ENCODE measurements around the gene NCKAP5.

The NCKAP5 gene

GRCh38 chr2:133599811-133600210 is 31.5 kb upstream of the NCKAP5 start:
- Histone ChIP-seq H3K4me3 (ENCODE audit: insufficient read depth, low read depth, low read length) (no peak overlapping the region), H3K4me1 (ENCODE audit: control insufficient read depth, insufficient read depth, low read length) (peaks cover 17% of the 10 kb centered on the region), H3K27me3 (ENCODE audit: control insufficient read depth, insufficient read depth, low read length, poor library complexity, severe bottlenecking) (no peaks in the 10 kb centered on the region), H3K36me3 (ENCODE audit: control insufficient read depth, insufficient read depth, low read length) (no peaks in the 10 kb centered on the region), H3K27ac (ENCODE audit: insufficient read depth, low read depth, low read length, poor library complexity, severe bottlenecking) (peak overlapping the region; percentile 47), H3K9me3 (ENCODE audit: control insufficient read depth, low read length) (no peaks in the 10 kb centered on the region)
- 87 to 88% methylated on average over 10 of the region's 10 CpGs for WGBS, 2 experiments

GRCh38 chr2:133599211-133599803 is 31.0 kb upstream of the NCKAP5 start:
- no peak overlapping the region for H3K27ac ChIP-seq (ENCODE audit: insufficient read depth, low read depth, low read length, poor library complexity, severe bottlenecking)
- H3K36me3 ChIP-seq (ENCODE audit: control insufficient read depth, insufficient read depth, low read length) = no peaks in the 10 kb centered on the region
- no peaks in the 10 kb centered on the region for H3K27me3 ChIP-seq (ENCODE audit: control insufficient read depth, insufficient read depth, low read length, poor library complexity, severe bottlenecking)
- H3K9me3 ChIP-seq (ENCODE audit: control insufficient read depth, low read length) = no peaks in the 10 kb centered on the region
- H3K4me1 ChIP-seq (ENCODE audit: control insufficient read depth, insufficient read depth, low read length) = peaks cover 14% of the 10 kb centered on the region
- H3K4me3 ChIP-seq (ENCODE audit: insufficient read depth, low read depth, low read length) = no peak overlapping the region
- 94 to 96% methylated on average over 5 of the region's 5 CpGs for WGBS, 2 experiments

GRCh38 chr2:133598769-133599168 is 30.5 kb upstream of the NCKAP5 start:
- no peak overlapping the region for H3K4me3 ChIP-seq (ENCODE audit: insufficient read depth, low read depth, low read length)
- H3K4me1 ChIP-seq (ENCODE audit: control insufficient read depth, insufficient read depth, low read length) = peaks cover 14% of the 10 kb centered on the region
- H3K27ac ChIP-seq (ENCODE audit: insufficient read depth, low read depth, low read length, poor library complexity, severe bottlenecking) = no peak overlapping the region
- no peaks in the 10 kb centered on the region for H3K27me3 ChIP-seq (ENCODE audit: control insufficient read depth, insufficient read depth, low read length, poor library complexity, severe bottlenecking)
- 90 to 91% methylated on average over 2 of the region's 2 CpGs for WGBS, 2 experiments
- no peaks in the 10 kb centered on the region for H3K9me3 ChIP-seq (ENCODE audit: control insufficient read depth, low read length)
- H3K36me3 ChIP-seq (ENCODE audit: control insufficient read depth, insufficient read depth, low read length) = no peaks in the 10 kb centered on the region

- no peak overlapping the region for H3K27ac ChIP-seq (ENCODE audit: insufficient read depth, low read depth, low read length, poor library complexity, severe bottlenecking)
- no peak overlapping the region for H3K4me3 ChIP-seq (ENCODE audit: insufficient read depth, low read depth, low read length)
- H3K27me3 ChIP-seq (ENCODE audit: control insufficient read depth, insufficient read depth, low read length, poor library complexity, severe bottlenecking) = no peaks in the 10 kb centered on the region
- H3K36me3 ChIP-seq (ENCODE audit: control insufficient read depth, insufficient read depth, low read length) = no peaks in the 10 kb centered on the region
- WGBS, 2 experiments = 79 to 81% methylated on average over 4 of the region's 4 CpGs
- peaks cover 10% of the 10 kb centered on the region for H3K4me1 ChIP-seq (ENCODE audit: control insufficient read depth, insufficient read depth, low read length)
- H3K9me3 ChIP-seq (ENCODE audit: control insufficient read depth, low read length) = no peaks in the 10 kb centered on the region
Measured at GRCh38 chr2:133596701-133597393, 28.6 kb upstream of the NCKAP5 start.

GRCh38 chr2:133591164-133591563 is 22.9 kb upstream of the NCKAP5 start:
- H3K4me3 ChIP-seq (ENCODE audit: insufficient read depth, low read depth, low read length) = no peak overlapping the region
- 61 to 66% methylated on average over 4 of the region's 4 CpGs for WGBS, 2 experiments
- H3K4me1 ChIP-seq (ENCODE audit: control insufficient read depth, insufficient read depth, low read length) = no peaks in the 10 kb centered on the region
- H3K27me3 ChIP-seq (ENCODE audit: control insufficient read depth, insufficient read depth, low read length, poor library complexity, severe bottlenecking) = no peaks in the 10 kb centered on the region
- no peaks in the 10 kb centered on the region for H3K9me3 ChIP-seq (ENCODE audit: control insufficient read depth, low read length)
- no peak overlapping the region for H3K27ac ChIP-seq (ENCODE audit: insufficient read depth, low read depth, low read length, poor library complexity, severe bottlenecking)
- H3K36me3 ChIP-seq (ENCODE audit: control insufficient read depth, insufficient read depth, low read length) = no peaks in the 10 kb centered on the region

GRCh38 chr2:133589456-133589855 is 21.2 kb upstream of the NCKAP5 start:
- Histone ChIP-seq H3K36me3 (ENCODE audit: control insufficient read depth, insufficient read depth, low read length) (no peaks in the 10 kb centered on the region), H3K4me1 (ENCODE audit: control insufficient read depth, insufficient read depth, low read length) (no peaks in the 10 kb centered on the region), H3K27ac (ENCODE audit: insufficient read depth, low read depth, low read length, poor library complexity, severe bottlenecking) (no peak overlapping the region), H3K9me3 (ENCODE audit: control insufficient read depth, low read length) (no peaks in the 10 kb centered on the region), H3K4me3 (ENCODE audit: insufficient read depth, low read depth, low read length) (no peak overlapping the region), H3K27me3 (ENCODE audit: control insufficient read depth, insufficient read depth, low read length, poor library complexity, severe bottlenecking) (no peaks in the 10 kb centered on the region)
- 77 to 81% methylated on average over 3 to 4 of the region's 4 CpGs for WGBS, 2 experiments

- no peaks in the 10 kb centered on the region for H3K4me1 ChIP-seq (ENCODE audit: control insufficient read depth, insufficient read depth, low read length)
- WGBS, 2 experiments = 91 to 94% methylated on average over 1 of the region's 1 CpG
- H3K9me3 ChIP-seq (ENCODE audit: control insufficient read depth, low read length) = no peaks in the 10 kb centered on the region
- H3K36me3 ChIP-seq (ENCODE audit: control insufficient read depth, insufficient read depth, low read length) = no peaks in the 10 kb centered on the region
- H3K27ac ChIP-seq (ENCODE audit: insufficient read depth, low read depth, low read length, poor library complexity, severe bottlenecking) = no peak overlapping the region
- no peak overlapping the region for H3K4me3 ChIP-seq (ENCODE audit: insufficient read depth, low read depth, low read length)
- H3K27me3 ChIP-seq (ENCODE audit: control insufficient read depth, insufficient read depth, low read length, poor library complexity, severe bottlenecking) = no peaks in the 10 kb centered on the region
Measured at GRCh38 chr2:133588144-133588543, 19.9 kb upstream of the NCKAP5 start.

GRCh38 chr2:133586978-133587377 is 18.7 kb upstream of the NCKAP5 start:
- no peak overlapping the region for H3K4me3 ChIP-seq (ENCODE audit: insufficient read depth, low read depth, low read length)
- H3K27ac ChIP-seq (ENCODE audit: insufficient read depth, low read depth, low read length, poor library complexity, severe bottlenecking) = no peak overlapping the region
- no peaks in the 10 kb centered on the region for H3K27me3 ChIP-seq (ENCODE audit: control insufficient read depth, insufficient read depth, low read length, poor library complexity, severe bottlenecking)
- WGBS, 2 experiments = 92 to 97% methylated on average over 6 of the region's 6 CpGs
- no peaks in the 10 kb centered on the region for H3K9me3 ChIP-seq (ENCODE audit: control insufficient read depth, low read length)
- no peaks in the 10 kb centered on the region for H3K36me3 ChIP-seq (ENCODE audit: control insufficient read depth, insufficient read depth, low read length)
- no peaks in the 10 kb centered on the region for H3K4me1 ChIP-seq (ENCODE audit: control insufficient read depth, insufficient read depth, low read length)

GRCh38 chr2:133581010-133581760 is 12.9 kb upstream of the NCKAP5 start:
- H3K27ac ChIP-seq (ENCODE audit: insufficient read depth, low read depth, low read length, poor library complexity, severe bottlenecking) = no peak overlapping the region
- 88% methylated on average over 1 of the region's 1 CpG; no CpG with 5 or more reads in 1 of the 2 experiments for WGBS, 2 experiments
- H3K4me1 ChIP-seq (ENCODE audit: control insufficient read depth, insufficient read depth, low read length) = no peaks in the 10 kb centered on the region
- no peaks in the 10 kb centered on the region for H3K36me3 ChIP-seq (ENCODE audit: control insufficient read depth, insufficient read depth, low read length)
- no peak overlapping the region for H3K4me3 ChIP-seq (ENCODE audit: insufficient read depth, low read depth, low read length)
- H3K27me3 ChIP-seq (ENCODE audit: control insufficient read depth, insufficient read depth, low read length, poor library complexity, severe bottlenecking) = no peaks in the 10 kb centered on the region
- H3K9me3 ChIP-seq (ENCODE audit: control insufficient read depth, low read length) = no peaks in the 10 kb centered on the region

- Histone ChIP-seq H3K9me3 (ENCODE audit: control insufficient read depth, low read length) (no peaks in the 10 kb centered on the region), H3K27me3 (ENCODE audit: control insufficient read depth, insufficient read depth, low read length, poor library complexity, severe bottlenecking) (no peaks in the 10 kb centered on the region), H3K27ac (ENCODE audit: insufficient read depth, low read depth, low read length, poor library complexity, severe bottlenecking) (no peak overlapping the region), H3K4me1 (ENCODE audit: control insufficient read depth, insufficient read depth, low read length) (no peaks in the 10 kb centered on the region), H3K4me3 (ENCODE audit: insufficient read depth, low read depth, low read length) (no peak overlapping the region), H3K36me3 (ENCODE audit: control insufficient read depth, insufficient read depth, low read length) (no peaks in the 10 kb centered on the region)
- WGBS, 2 experiments = 94 to 97% methylated on average over 1 of the region's 1 CpG
Measured at GRCh38 chr2:133579274-133579673, 11.0 kb upstream of the NCKAP5 start.
